Measurements from ENCODE around the gene DPH1. TPM values are rescaled to one million over a fixed set of nuclear protein-coding genes. Genes with fewer than 3 reads are reported as not detected.

The DPH1 gene
- total and polyA plus RNA-seq, 10 donors, result 20.6 to 58.5 (median 42.9) TPM

DNA sequence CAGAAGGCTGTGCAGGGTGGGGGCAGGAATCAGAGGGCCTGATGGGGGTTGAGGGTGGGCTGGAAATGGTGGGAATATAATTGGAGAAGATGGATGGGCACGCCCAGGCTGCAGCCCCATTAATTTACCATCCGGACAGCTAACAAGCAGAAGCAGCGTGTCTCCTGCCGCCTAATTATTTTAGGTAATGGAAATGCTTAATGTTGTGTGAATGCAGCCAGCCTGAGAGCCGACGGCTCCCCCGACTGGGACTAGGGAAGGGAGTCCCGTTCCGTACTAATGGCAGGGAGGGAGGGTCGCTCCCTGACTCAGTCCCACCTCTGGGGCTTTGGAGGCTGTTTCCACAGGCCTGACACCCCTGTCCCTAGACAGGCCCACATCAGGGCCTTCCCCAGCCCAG lies 7.2 kb downstream of the DPH1 start:
- no peak for DNase-seq
- Histone ChIP-seq H3K27ac (no peak overlapping the region), H3K4me1 (peaks cover 0 to 40% (median 22%) of the 10 kb centered on the region in 6 donors), H3K27me3 (replicated peaks in 1 of 7) (no peaks in the 10 kb centered on the region), H3K9me3 (no peaks in the 10 kb centered on the region), H3K36me3 (peaks cover 0 to 73% (median 39%) of the 10 kb centered on the region in 6 donors), H3K4me3 (no peak overlapping the region)
- intact Hi-C loops (cut with DNase I; ENCODE audit: low total_unique reads), result no loop called here
- no peak for TF ChIP-seq CTCF (IDR thresholded peaks at IDR 0.05 in 8 of 11, conservative IDR thresholded peaks at IDR 0.05 in 3 of 11)
- TF ChIP-seq POLR2A (IDR thresholded peaks at IDR 0.05), result no peak
- no peak for TF ChIP-seq POLR2AphosphoS5 (IDR thresholded peaks at IDR 0.05)
- 93 to 98% (median 96%) methylated on average over 10 of the region's 10 CpGs for WGBS, 5 donors

DNA sequence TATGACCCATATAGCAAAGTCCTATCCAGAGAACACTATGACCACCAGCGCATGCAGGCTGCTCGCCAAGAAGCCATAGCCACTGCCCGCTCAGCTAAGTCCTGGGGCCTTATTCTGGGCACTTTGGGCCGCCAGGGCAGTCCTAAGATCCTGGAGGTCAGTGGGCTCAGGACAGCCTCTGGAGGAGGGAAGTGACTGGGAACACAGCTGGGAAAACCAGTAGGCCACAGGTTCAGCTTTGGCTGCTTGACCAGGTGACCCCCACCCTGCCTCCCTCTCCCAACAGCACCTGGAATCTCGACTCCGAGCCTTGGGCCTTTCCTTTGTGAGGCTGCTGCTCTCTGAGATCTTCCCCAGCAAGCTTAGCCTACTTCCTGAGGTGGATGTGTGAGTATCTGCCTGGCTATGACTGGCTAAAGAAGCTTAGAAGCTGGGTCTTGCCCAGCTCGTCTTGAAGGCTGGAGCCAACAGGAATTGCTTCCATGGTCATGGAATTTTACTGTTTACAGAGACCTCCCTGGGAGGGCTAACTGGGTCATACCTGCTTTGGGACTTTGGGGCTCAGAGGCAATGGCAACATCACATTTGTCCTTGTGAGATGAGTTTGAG lies 10.4 kb downstream of the DPH1 start:
- no peak for DNase-seq
- no peak overlapping the region for H3K4me3 ChIP-seq
- H3K4me1 ChIP-seq, result peaks cover 0 to 40% (median 29%) of the 10 kb centered on the region in 6 donors
- peaks cover 0 to 74% (median 51%) of the 10 kb centered on the region in 6 donors for H3K36me3 ChIP-seq
- H3K27ac ChIP-seq, result no peak overlapping the region
- intact Hi-C loops (cut with DNase I; ENCODE audit: low total_unique reads), result no loop called here
- H3K27me3 ChIP-seq (replicated peaks in 1 of 7), result no peaks in the 10 kb centered on the region
- WGBS, 5 donors, result 83 to 96% (median 90%) methylated on average over 4 to 7 of the region's 7 CpGs
- no peak for TF ChIP-seq CTCF (IDR thresholded peaks at IDR 0.05 in 8 of 11, conservative IDR thresholded peaks at IDR 0.05 in 3 of 11)
- TF ChIP-seq POLR2AphosphoS5 (IDR thresholded peaks at IDR 0.05), result no peak
- no peak for TF ChIP-seq POLR2A (IDR thresholded peaks at IDR 0.05)
- no peaks in the 10 kb centered on the region for H3K9me3 ChIP-seq

GRCh38 chr17:2040942-2041560 lies 11.1 kb downstream of the DPH1 start:
- peaks cover 0 to 67% (median 45%) of the 10 kb centered on the region in 6 donors for H3K36me3 ChIP-seq
- H3K27ac ChIP-seq, result peak overlapping the region; percentile 87 to 96 (median 93)
- DNase-seq, result peak; percentile 79
- WGBS, 5 donors, result 52 to 74% (median 56%) methylated on average over 12 to 16 of the region's 16 CpGs
- peaks cover 0 to 40% (median 29%) of the 10 kb centered on the region in 6 donors for H3K4me1 ChIP-seq
- no peak for TF ChIP-seq CTCF (IDR thresholded peaks at IDR 0.05 in 8 of 11, conservative IDR thresholded peaks at IDR 0.05 in 3 of 11)
- no peak for TF ChIP-seq POLR2A (IDR thresholded peaks at IDR 0.05)
- TF ChIP-seq POLR2AphosphoS5 (IDR thresholded peaks at IDR 0.05), result no peak
- H3K4me3 ChIP-seq, result peak overlapping the region; percentile 52 to 85 (median 74)
- intact Hi-C loops (cut with DNase I; ENCODE audit: low total_unique reads), result no loop called here
- H3K9me3 ChIP-seq, result no peaks in the 10 kb centered on the region
- no peaks in the 10 kb centered on the region for H3K27me3 ChIP-seq (replicated peaks in 1 of 7)

All from spleen (tissue), 11 donors.